Activated naive CD8-positive, alpha-beta T cell treated with anti-CD3 and anti-CD28 coated beads for 36 hours (primary cell): Measurements from ENCODE around the gene KIF13A. TPM values are rescaled to one million over a fixed set of nuclear protein-coding genes. Genes with fewer than 3 reads are reported as not detected.

Source experiments
- DNase-seq: peaks from one replicate; pipeline ENCODE4 v3.0.0; 2021
- H3K27ac Mint-ChIP-seq: one replicate; pipeline ENCODE4 v1.8.0; 2022; ENCODE audit warnings: mild to moderate bottlenecking, moderate library complexity, mixed read lengths
- H3K27me3 Mint-ChIP-seq: one replicate; pipeline ENCODE4 v1.8.0; 2022; ENCODE audit warnings: mild to moderate bottlenecking, mixed read lengths
- H3K36me3 Mint-ChIP-seq: one replicate; pipeline ENCODE4 v1.8.0; 2021; ENCODE audit warnings: mild to moderate bottlenecking, mixed read lengths
- H3K4me1 Mint-ChIP-seq: one replicate; pipeline ENCODE4 v1.8.0; 2021; ENCODE audit warnings: mixed read lengths
- H3K4me3 Mint-ChIP-seq: one replicate; pipeline ENCODE4 v1.8.0; 2022; ENCODE audit warnings: mild to moderate bottlenecking, moderate library complexity, mixed read lengths
- H3K9me3 Mint-ChIP-seq: one replicate; pipeline ENCODE4 v1.8.0; 2022; ENCODE audit warnings: mixed read lengths
- total RNA-seq, 2 experiments: library from RNA; stranded (reverse); gene quantifications; one replicate each; pipeline ENCODE4 v1.2.3, GENCODE V29; 2021

The KIF13A gene
- total RNA-seq, 2 experiments from 2014 or later: not detected

DNA sequence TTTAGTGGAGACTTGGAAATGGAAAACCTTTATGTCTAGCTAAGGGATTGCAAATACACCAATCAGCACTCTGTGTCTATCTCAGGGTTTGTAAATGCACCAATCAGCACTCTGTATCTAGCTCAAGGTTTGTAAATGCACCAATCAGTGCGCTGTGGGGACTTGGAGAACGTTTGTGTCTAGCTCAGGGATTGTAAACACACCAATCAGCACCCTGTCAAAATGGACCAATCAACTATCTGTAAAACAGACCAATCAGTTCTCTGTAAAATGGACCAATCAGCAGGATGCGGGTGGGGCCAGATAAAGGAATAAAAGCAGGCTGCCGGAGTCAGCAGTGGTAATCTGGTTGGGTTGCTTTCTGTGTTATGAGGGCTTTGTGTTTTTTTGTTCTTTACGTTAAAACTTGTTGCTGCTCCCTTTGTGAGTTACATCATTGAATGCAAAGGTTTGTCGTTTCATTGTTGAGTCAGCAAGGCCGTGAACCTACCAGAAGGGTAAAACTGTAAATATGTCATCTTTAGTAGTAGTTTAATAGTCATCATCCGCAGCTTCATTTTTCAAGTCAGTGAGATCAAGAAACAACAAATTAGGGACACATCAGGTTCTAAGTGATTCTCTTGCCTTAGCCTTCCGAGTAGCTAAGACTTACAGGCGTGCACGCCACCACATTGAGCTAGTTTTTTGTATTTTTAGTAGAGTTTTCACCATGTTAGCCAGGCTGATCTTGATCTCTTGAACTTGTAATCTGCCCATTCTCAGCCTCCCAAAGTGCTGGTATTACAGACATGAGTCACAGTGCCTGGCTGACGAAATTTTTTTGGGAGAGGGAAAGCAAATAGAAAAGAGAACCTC is 258.0 kb downstream of the KIF13A start:
- Mint-ChIP-seq H3K36me3 (no peaks in the 10 kb centered on the region), H3K4me3 (no peak overlapping the region), H3K27ac (no peak overlapping the region)

GRCh38 chr6:17728551-17729222 is 258.7 kb downstream of the KIF13A start:
- Mint-ChIP-seq H3K27ac (no peak overlapping the region), H3K4me1 (no peaks in the 10 kb centered on the region), H3K9me3 (peaks cover 2% of the 10 kb centered on the region), H3K36me3 (no peaks in the 10 kb centered on the region), H3K4me3 (no peak overlapping the region), H3K27me3 (no peaks in the 10 kb centered on the region)
- DNase-seq: no peak

More for the DNA sequence above, 258.0 kb downstream of the KIF13A start:
- Mint-ChIP-seq H3K9me3 (peaks cover 2% of the 10 kb centered on the region), H3K27me3 (no peaks in the 10 kb centered on the region), H3K4me1 (no peaks in the 10 kb centered on the region)
- DNase-seq: no peak

GRCh38 chr6:17725083-17725482 is 262.4 kb downstream of the KIF13A start:
- Mint-ChIP-seq H3K4me1 (no peaks in the 10 kb centered on the region), H3K4me3 (no peak overlapping the region), H3K27ac (no peak overlapping the region), H3K9me3 (peaks cover 2% of the 10 kb centered on the region), H3K36me3 (no peaks in the 10 kb centered on the region), H3K27me3 (peaks cover 6% of the 10 kb centered on the region)
- no peak for DNase-seq

DNA sequence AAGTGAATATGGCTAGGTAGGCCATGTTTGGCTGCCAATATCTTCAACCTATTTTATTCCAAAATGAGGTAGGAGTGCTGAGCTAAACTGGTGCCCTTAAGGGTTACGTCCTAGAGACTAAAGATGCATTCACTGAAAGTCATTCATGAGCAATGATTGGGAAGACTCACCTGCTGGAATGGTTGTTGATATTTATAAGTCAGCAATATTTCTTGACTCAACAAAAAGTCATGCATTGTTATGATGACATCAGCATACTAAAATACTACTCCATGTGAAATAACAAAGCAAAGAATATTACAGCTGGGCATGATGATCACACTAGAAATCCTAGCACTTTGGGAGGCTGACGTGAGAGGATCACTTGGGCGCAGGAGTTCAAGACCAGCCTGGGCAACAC is 263.1 kb downstream of the KIF13A start:
- H3K4me3 Mint-ChIP-seq: no peak overlapping the region

DNA sequence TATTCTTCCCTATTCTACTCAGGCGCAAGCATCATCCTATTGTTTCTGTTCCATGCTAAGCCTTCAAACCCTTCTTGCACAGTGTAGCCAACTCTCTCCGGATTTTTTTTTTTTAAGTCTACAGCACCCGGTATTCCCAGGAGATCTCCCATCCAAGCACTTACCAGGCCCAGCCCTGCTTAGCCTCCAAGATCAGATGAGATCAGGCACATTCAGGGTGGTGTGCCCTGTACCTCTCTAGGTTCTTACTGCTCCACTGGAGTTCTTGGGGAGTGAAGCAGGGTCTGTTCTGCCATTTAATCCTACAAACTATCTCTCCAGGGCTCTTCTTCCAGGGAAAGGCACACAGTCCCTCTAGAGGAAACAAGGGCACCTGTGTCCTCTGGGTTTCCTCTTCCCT is 265.8 kb downstream of the KIF13A start:
- DNase-seq: no peak
- Mint-ChIP-seq H3K27me3 (peaks cover 6% of the 10 kb centered on the region), H3K4me3 (no peak overlapping the region), H3K36me3 (no peaks in the 10 kb centered on the region), H3K4me1 (no peaks in the 10 kb centered on the region), H3K9me3 (no peaks in the 10 kb centered on the region), H3K27ac (no peak overlapping the region)

More for the DNA sequence above, 263.1 kb downstream of the KIF13A start:
- Mint-ChIP-seq H3K9me3 (peaks cover under 1% of the 10 kb centered on the region), H3K27ac (no peak overlapping the region), H3K27me3 (peaks cover 6% of the 10 kb centered on the region), H3K4me1 (no peaks in the 10 kb centered on the region), H3K36me3 (no peaks in the 10 kb centered on the region)
- no peak for DNase-seq

- no peak for DNase-seq
- no peak overlapping the region for H3K4me3 Mint-ChIP-seq
- no peak overlapping the region for H3K27ac Mint-ChIP-seq
- H3K27me3 Mint-ChIP-seq: peaks cover 6% of the 10 kb centered on the region
- peaks cover 11% of the 10 kb centered on the region for H3K4me1 Mint-ChIP-seq
- H3K9me3 Mint-ChIP-seq: no peaks in the 10 kb centered on the region
- H3K36me3 Mint-ChIP-seq: no peaks in the 10 kb centered on the region
Observed at GRCh38 chr6:17719323-17720041, 268.0 kb downstream of the KIF13A start.

GRCh38 chr6:17716221-17716620 is 271.2 kb downstream of the KIF13A start:
- Mint-ChIP-seq H3K4me3 (no peak overlapping the region), H3K9me3 (no peaks in the 10 kb centered on the region), H3K27me3 (no peaks in the 10 kb centered on the region), H3K36me3 (no peaks in the 10 kb centered on the region), H3K4me1 (peaks cover 16% of the 10 kb centered on the region), H3K27ac (no peak overlapping the region)
- no peak for DNase-seq

DNA sequence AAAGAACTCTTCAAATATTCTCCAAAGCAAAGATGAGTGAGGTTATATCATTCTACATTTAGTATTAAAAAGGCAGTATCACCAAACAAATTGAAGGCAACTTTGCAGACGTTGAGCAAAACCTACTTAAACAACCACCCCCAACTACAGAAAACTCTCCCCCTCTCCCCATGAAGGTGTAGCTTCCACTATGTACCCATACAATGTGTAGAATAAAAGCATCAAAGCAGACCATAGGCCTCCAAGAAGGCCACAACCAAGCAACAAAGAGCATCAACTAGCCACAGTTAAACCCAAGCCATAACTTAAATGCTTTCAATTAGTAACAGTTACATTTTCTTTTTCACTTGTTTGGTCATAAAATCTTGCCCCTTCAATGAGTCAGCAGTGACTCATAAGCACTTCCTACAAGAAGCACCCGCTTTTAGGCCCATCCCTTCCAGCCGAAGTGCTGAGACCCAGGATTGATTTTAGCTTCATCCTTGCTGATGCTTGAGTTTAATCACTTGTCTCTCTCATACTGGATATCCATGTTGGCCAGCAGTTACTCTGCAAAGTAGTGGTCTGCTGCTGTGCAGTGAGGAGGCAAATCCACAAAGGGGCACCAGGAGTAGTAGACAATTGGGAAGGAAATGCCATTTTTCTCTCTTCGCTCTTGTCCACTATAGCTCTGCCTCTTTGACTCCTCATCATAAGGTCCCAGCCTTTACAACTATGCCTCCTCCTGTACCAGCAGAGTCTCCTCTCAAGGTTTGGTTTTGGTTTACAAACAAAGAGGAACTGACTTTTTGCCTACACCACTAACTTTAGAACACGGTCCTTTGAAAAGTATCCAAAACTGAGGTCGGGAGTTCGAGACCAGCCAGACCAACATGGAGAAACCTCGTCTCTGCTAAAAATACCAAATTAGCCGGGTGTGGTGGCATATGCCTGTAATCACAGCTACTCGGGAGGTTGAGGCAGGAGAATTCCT is 272.3 kb downstream of the KIF13A start:
- Mint-ChIP-seq H3K36me3 (peaks cover 1% of the 10 kb centered on the region), H3K9me3 (no peaks in the 10 kb centered on the region), H3K27ac (peak overlapping the region; percentile 84), H3K4me1 (peaks cover 16% of the 10 kb centered on the region), H3K27me3 (no peaks in the 10 kb centered on the region), H3K4me3 (peak overlapping the region; percentile 53)
- peak; percentile 30 for DNase-seq

DNA sequence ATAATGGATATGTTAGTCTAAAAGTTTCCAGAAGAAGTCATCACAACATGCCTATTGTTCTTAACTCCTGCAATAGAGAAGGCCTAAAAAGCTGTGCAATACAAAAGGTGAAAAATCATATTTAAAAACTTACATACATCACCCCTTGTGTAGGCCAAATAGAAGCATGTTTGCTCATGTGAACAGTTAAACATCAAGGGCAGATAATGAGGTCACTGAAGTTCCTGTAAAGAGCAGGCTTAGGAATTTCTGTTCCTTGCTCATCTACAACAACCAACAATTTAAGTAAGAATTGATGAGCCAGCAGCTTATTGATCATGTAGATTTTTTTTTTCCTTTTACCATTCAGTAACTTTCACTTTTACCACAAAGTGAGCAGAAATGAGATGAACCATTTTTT is 273.3 kb downstream of the KIF13A start:
- no peak for DNase-seq
- no peak overlapping the region for H3K4me3 Mint-ChIP-seq
- H3K4me1 Mint-ChIP-seq: peaks cover 16% of the 10 kb centered on the region
- H3K27me3 Mint-ChIP-seq: no peaks in the 10 kb centered on the region
- peaks cover 5% of the 10 kb centered on the region for H3K36me3 Mint-ChIP-seq
- H3K27ac Mint-ChIP-seq: no peak overlapping the region
- H3K9me3 Mint-ChIP-seq: no peaks in the 10 kb centered on the region

GRCh38 chr6:17712576-17712975 is 274.9 kb downstream of the KIF13A start:
- H3K4me1 Mint-ChIP-seq: peaks cover 19% of the 10 kb centered on the region
- H3K27me3 Mint-ChIP-seq: no peaks in the 10 kb centered on the region
- H3K4me3 Mint-ChIP-seq: no peak overlapping the region
- H3K9me3 Mint-ChIP-seq: no peaks in the 10 kb centered on the region
- no peak for DNase-seq
- H3K36me3 Mint-ChIP-seq: peaks cover 16% of the 10 kb centered on the region
- H3K27ac Mint-ChIP-seq: no peak overlapping the region

DNA sequence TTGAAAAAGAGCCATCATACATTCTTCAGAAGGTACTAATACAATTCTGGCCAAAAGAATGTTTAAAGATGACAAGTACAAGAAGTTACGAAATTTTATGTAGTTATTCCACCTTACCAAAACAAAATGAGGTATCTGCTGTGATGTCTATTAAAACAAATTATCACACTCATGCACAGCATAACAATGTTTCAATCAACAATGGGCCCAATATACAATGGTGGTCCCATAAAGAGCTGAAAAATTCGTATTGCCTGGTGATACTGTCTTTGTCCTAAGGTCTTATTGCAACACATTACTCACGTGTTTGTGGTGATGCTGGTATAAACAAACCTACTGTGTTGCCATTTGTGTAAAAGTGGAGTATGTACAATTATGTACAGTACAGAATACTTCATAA is 277.1 kb downstream of the KIF13A start:
- Mint-ChIP-seq H3K27ac (no peak overlapping the region), H3K4me3 (no peak overlapping the region), H3K4me1 (peaks cover 21% of the 10 kb centered on the region), H3K36me3 (peaks cover 32% of the 10 kb centered on the region), H3K27me3 (peaks cover 5% of the 10 kb centered on the region), H3K9me3 (no peaks in the 10 kb centered on the region)
- DNase-seq: no peak

GRCh38 chr6:17709476-17709875 is 278.0 kb downstream of the KIF13A start:
- DNase-seq: no peak
- no peaks in the 10 kb centered on the region for H3K9me3 Mint-ChIP-seq
- peaks cover 5% of the 10 kb centered on the region for H3K27me3 Mint-ChIP-seq
- H3K4me3 Mint-ChIP-seq: no peak overlapping the region
- H3K4me1 Mint-ChIP-seq: peaks cover 14% of the 10 kb centered on the region
- H3K27ac Mint-ChIP-seq: no peak overlapping the region
- peaks cover 38% of the 10 kb centered on the region for H3K36me3 Mint-ChIP-seq
